GM12892 (cell line): Measurements from ENCODE around the gene SLC26A4.

Experiments used
- POLR2A ChIP-seq: IDR thresholded peaks from 2 replicates; pipeline ENCODE4 v1.6.1; 2011; ENCODE audit warnings: low read depth, low read length, control low read depth
- TAF1 ChIP-seq: IDR thresholded peaks from 2 replicates; pipeline ENCODE4 v1.6.1; 2011; ENCODE audit warnings: low read depth, mild to moderate bottlenecking, control low read depth, low read length, borderline replicate concordance

DNA sequence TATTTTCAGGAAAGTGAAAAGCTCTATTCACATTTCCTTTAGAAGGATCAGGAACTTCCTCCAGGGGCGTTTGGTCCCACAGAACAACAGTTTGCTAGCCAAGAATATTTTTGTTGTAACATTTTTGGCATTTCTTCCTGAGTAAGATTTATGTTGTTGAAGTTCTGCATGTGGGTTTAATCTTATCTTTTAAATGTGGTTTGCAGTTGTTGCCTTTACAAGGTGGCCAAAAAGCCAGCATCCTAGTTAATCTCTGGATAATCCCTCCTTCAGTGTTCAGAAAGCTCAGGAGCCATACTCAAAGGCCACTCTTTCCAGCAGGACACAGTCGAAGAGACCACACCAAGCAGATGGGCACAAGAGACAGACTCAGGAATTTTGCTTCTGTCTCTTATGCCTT is 30.0 kb downstream of the SLC26A4 start:
- no peak for TF ChIP-seq TAF1
- no peak for TF ChIP-seq POLR2A
